H7 (cell line): ENCODE results near the gene AGFG2. TPM values are rescaled to one million over a fixed set of nuclear protein-coding genes. Genes with fewer than 3 reads are reported as not detected.

Source experiments
- DNase-seq: peaks from one replicate; pipeline ENCODE4 v3.0.0; 2012
- H3K27me3 ChIP-seq: 2 replicates; pipeline ENCODE4 v1.6.0; 2011; ENCODE audit warnings: mild to moderate bottlenecking, low read length; ENCODE audit not compliant: control insufficient read depth, insufficient read depth
- H3K36me3 ChIP-seq: replicated peaks from 2 replicates; pipeline ENCODE4 v1.5.1; 2011; ENCODE audit warnings: low read length; ENCODE audit not compliant: control insufficient read depth, insufficient read depth
- H3K4me3 ChIP-seq: 2 replicates; pipeline ENCODE4 v1.5.1; 2011; ENCODE audit warnings: low read depth, mild to moderate bottlenecking, control low read depth, low read length, moderate library complexity; ENCODE audit not compliant: insufficient read depth
- total RNA-seq: library from RNA; depleted of rRNA; stranded (reverse); fragments of >200 nt; shearing (Covaris generic); gene quantifications from 2 replicates; pipeline ENCODE4 v1.2.3, GENCODE V29; 2014

AGFG2 gene
- total RNA-seq, 1 experiment from 2014 or later: 4.9 TPM

DNA sequence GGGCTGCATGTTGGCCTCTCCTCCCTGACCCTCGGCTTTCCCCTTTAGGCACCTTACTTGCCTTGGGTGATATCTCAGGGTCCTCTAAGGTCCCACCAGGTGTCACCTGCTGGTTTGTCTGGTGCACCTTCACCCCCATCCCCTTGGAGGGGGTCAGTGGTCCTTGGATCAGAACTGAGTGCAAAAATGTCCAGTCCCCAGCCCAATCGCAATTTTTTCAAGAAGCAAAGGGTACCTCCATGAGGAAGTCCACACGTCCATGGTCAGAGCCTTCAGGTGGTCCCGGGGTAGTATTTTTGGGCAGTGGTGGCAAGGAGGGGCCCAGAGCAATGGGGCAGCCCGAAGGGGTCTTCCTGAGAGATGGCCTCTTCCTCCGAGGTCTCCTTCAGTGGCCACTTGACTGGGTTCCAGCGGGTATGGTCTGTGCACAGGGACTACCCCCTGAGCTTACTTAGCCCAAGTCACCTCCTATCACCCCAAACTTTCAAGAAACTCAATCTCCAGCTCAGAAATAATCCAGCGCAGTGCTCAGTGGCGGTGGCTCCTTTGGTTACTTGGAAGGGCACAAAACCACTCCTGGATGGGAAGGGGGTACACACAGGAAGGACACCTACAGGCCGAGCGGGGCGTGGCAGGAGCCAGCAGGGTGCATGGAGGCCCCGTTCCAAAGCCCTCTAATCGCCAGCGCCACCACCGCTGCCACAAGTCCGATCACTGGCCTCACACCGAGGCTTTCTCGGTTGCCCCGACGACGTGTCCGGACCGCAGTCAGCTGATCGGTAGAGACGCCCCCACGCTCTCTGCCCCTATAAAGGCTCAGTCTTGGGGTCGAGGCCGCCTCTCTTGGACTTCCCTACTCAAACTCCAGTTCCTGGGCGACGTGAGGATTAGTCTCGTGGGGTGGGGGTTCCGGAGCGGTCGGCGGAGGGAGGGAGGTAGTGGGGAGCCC, 30.2 kb downstream of the AGFG2 start:
- Histone ChIP-seq H3K36me3 (no peaks in the 10 kb centered on the region; the same call in 1 of the 2 replicates), H3K27me3 (peaks cover 5% of the 10 kb centered on the region), H3K4me3 (peak overlapping the region; percentile 63)
- DNase-seq: peak; percentile 91

DNA sequence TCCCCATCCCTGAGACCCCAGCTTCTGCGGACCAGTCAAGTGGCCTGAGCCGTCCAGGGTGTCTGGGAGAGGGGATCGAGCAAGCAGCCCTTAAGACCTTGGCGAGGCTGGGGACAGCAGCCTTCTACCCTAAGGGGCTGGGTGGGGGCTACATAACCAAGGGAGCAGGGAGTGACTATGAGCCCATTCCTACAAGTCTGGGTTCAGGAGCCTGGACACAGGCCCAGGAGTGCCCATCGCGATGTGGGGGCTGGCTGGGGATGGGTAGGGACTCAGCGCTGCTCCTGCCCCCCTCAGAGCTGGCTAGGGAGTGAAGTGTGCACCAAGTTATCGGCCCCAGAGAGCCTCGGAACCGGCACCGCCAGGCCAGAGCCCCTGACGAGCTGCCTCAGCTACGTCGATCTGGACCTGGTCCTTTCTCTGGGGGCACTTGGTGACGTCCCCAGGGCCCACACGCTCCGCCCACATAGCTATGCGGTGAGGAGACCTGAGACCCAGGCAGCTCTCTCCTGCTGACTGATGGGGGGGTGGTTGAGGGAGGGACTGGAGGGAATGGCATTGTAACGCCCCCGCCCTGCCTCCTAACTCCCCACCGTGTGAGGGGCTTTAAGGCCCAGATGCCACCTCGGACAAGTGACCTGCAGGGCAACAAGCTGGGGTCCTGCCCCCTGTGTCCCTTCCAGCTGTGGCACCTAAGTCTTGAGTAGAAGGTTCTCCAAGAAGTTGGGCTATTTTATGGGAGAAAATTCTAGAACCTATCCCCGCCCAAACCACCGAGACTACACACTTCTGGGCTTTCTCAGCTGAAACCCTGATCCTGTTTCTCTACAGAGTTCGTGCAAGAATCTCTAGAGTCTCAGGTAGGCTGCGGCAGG, 32.2 kb downstream of the AGFG2 start:
- Histone ChIP-seq H3K27me3 (peaks cover 5% of the 10 kb centered on the region), H3K36me3 (peaks cover 2% of the 10 kb centered on the region; the same call in 1 of the 2 replicates), H3K4me3 (no peak overlapping the region)
- peak; percentile 78 for DNase-seq

DNA sequence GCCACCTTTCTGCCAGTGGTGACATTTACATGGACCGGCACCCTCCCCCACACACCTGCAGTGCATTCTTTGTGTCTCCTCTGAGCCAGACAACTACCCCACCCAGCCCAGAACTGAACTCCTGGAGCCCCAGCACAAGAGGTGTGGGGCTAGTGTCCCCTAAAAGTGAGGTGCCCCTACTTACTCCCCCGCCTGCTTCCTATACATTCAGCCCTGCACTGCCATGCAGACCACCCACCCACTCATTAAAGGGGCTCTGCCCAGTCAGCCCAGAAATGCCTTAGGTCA, 32.8 kb downstream of the AGFG2 start:
- Histone ChIP-seq H3K36me3 (peaks cover 5% of the 10 kb centered on the region; the same call in 1 of the 2 replicates), H3K4me3 (no peak overlapping the region), H3K27me3 (peaks cover 5% of the 10 kb centered on the region)
- DNase-seq: peak; percentile 50

DNA sequence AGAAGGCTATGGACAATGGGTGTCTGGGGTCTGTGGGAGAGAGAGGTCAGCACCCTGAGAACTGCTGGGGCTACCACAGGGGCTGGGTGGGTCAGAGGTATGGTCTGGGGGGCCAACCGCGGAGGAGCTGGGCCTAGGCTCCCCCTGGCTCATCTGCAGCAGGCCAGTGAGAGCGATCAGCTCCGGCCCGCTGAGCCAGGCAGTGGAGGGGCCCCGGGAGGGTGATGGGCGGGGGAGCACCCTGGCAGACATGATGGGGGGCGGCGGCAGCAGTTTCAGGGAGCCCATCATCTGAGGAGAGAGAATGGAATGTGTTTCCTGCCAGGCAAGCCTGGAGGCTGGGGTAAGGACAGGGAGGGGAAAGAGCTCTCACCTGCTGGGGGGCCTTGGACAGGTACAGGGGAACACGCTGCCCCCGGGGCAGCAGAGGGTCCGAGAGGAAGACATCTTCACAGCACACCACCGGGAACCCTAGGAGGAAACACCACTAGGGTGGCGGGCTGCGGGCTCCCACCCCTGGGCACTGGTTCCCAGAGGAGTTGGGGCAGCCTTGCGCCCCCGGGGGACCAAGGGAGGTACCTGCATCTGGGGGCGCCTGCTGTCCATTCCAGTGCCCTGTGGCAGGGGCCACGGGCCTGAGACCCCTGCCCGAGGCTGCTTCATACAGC, 33.4 kb downstream of the AGFG2 start:
- Histone ChIP-seq H3K36me3 (peaks cover 5% of the 10 kb centered on the region; the same call in 1 of the 2 replicates), H3K4me3 (no peak overlapping the region)

DNA sequence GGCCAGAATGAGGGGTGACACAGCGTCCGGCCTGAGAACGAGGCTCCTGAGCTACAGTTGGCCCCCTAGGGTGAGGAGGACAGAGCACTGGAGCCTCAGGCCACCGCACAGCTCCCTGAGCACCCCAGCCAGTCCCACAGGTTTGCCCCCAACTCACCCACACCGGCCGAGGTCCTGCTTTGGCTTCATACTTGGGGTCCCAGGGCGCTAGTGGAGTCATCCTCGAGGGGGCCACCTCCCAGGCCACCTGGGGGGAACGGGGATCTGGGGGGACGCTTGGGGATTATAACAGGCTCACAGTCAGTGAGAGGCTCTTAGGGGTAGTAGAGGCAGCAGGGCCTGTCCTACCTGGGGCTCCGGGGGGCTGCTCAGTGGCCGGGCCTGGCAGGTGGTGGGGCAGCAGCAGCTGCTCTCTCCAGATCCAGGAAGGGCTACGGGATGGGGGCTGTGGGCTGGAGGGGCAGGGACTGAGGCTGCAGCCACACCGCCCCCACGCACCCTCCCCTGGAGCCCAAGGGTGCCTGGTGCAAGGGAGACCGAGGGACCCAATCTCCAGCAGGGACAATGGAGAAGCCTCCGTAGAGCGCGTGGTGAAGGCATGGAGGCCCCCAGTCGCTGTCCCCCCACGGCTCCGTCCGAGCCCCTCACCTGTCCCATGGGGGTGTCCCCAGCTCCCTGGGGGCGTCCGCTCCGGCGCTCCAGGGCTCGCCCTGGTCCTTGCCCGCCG, 34.1 kb downstream of the AGFG2 start:
- Histone ChIP-seq H3K27me3 (peaks cover 5% of the 10 kb centered on the region), H3K4me3 (no peak overlapping the region), H3K36me3 (peaks cover 5% of the 10 kb centered on the region)
- no peak for DNase-seq

More for the DNA sequence above, 33.4 kb downstream of the AGFG2 start:
- DNase-seq: peak; percentile 59
- peaks cover 5% of the 10 kb centered on the region for H3K27me3 ChIP-seq

DNA sequence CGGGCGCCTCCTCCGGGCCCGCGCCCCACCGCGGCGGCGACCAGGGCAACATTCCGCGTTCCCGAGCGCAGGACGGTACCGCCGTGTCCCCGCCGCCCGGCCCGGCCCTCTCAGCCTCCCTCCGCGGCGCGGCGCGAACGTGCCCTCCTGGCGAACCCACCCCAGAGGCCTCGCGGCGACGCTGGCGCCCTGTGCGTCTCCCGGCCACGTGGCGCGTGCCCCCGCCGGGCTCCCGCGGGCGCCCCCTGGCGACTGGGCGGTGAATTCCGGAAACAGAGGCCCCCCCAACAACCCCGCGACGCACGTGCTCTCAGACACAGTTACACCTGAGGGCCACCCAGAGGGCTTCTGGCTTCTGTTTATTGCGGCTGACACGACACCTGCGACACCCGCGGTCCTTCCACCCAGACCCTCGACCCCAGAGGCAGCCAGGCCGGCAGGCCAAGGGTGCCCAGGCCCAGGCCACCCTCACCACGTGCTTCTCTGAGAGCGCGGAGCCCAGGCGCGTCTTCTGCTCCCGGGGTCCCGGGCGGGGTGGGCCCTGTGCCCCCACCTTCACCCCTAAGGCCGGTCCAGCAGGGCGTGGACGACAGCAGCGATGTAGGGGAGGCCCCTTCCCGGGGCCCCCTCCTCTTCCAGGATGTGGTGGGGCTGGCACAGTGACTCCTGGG, 34.8 kb downstream of the AGFG2 start, which contains the start of gene SAP25:
Gene SAP25, minus strand, starts transcription at position 210 of the 671 bp plus-strand sequence. Its CDS starts 158 bp downstream, at position 52.
- H3K36me3 ChIP-seq: peaks cover 5% of the 10 kb centered on the region
- no peak within 1 kb of the TSS for H3K4me3 ChIP-seq
- peak; percentile 92 for DNase-seq
- H3K27me3 ChIP-seq: peaks cover 5% of the 10 kb centered on the region

DNA sequence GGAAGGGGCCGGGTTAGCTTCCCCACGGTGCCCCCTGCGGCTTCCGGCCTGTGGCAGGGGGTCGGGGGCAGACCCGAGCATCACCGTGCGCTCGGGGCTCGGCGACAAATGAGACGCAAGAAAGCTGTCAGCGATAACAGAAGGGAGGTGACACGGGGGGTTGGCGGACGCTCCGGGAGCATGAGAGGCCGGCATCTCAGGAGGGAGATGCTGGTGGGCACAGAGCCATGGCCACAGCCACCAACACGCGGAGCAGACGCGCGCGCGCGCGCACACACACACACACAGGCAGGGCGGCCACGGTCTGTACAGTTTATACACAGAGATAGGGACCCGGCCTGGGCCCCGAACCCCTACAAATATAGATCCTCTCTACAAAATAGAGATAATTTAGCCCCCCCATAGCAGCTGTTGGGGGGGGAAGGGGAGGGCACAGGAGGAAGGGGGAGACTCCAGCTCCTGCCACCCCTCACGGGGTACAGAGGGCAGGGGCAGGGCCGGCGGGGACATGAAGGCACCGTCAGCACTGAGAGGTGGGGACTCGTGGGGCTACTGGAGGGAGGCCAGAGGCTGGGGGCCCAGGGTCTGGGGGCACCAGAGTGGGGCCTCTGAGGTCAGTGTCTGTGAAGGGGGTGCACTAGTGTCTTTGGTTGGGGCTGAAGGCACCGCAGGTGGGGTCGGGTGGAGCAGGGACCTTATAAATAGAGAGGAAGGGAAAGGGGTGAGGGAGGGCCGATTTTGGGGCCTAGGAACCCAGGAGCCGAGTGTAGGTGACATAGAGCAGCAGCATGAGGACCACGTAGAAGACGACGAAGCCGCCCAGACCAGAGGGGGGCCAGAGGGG, 35.6 kb downstream of the AGFG2 start:
- Histone ChIP-seq H3K4me3 (no peak overlapping the region), H3K36me3 (peaks cover 7% of the 10 kb centered on the region), H3K27me3 (peaks cover 3% of the 10 kb centered on the region; the same call in 1 of the 2 replicates)
- peak; percentile 35 for DNase-seq

DNA sequence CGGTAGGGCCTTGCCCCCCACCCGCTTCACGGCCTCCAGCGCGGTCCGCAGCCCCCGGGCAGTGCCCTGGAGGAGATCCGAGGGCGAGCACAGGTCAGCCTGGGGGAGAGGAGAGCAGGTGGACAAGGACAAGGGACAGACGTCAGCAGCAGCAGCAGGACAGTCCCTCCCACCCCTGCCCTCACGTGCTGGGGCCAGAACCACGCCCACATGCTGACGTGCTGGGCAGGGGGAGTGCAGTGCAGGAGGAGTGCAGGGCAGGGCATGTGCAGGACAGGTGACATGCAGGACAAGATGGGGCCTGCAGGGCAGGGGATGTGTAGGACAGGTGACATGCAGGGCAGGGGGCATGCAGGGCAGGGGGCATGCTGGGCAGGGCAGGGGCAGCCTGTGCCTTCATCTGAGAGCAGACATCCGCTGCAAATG, 36.2 kb downstream of the AGFG2 start:
- Histone ChIP-seq H3K36me3 (peaks cover 11% of the 10 kb centered on the region), H3K4me3 (no peak overlapping the region), H3K27me3 (peaks cover under 1% of the 10 kb centered on the region; the same call in 1 of the 2 replicates)
- DNase-seq: peak; percentile 40

DNA sequence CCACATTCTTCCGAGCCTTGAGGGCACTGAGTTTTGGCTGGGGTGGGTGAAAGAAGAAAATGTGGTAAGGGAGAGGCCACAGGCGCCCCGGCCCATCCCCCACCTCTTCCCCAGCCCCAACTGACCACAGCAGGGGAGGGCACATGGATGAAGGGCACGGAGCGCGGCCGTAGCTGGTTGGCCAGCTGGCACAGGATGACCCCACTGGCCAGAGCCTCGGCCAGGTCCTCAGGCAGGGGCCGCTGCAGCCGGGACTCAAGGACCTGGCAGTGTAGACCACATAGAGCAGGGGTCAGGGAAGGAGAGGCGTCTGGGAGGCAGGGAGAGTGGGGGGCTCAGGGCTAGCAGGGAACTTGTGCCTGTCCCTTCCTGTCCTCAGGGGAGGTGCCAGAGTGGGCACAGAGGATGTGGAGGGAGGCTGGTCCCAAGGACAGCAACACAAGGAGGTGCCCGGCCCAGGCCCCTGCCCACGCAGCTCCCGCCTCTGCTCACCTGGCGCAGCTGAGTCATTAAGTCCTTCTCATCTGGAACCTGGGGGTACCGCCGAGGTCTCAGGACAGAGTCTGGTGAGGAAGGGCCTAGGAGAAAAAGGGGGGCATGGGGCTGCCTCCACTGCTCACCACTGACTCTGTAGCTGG, 36.9 kb downstream of the AGFG2 start:
- DNase-seq: peak; percentile 27
- Histone ChIP-seq H3K27me3 (no peaks in the 10 kb centered on the region; the same call in 1 of the 2 replicates), H3K36me3 (peaks cover 15% of the 10 kb centered on the region), H3K4me3 (no peak overlapping the region)

DNA sequence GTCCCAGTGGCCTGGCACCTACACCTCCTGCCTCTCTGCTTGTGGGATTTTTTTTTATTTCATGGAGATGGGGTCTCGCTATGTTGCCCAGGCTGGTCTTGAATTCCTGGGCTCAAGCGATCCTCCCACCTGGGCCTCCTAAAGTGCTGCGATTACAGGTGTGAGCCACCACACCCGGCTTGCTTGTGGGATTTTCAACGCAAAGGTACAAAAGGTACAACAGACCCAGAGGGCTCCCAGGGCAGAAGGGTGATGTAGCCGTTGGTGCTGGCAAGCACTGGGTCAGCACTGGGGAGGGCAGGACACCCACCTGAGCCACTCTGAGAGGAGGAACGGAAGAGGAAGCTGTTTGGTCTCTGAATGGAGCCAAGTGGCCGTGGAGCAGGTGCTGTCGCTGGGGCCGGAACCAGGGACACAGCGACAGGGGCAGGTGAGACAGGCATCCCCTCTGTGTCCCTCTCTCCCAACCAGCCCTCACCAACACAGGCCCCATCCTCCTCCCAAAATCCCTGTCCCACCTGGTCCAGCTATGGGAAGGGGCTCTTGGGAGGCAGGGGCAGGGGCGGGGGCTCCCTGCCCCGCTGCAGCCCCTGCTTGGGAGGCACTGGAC, 37.5 kb downstream of the AGFG2 start:
- no peaks in the 10 kb centered on the region for H3K27me3 ChIP-seq
- H3K4me3 ChIP-seq: no peak overlapping the region
- no peak for DNase-seq
- peaks cover 20% of the 10 kb centered on the region for H3K36me3 ChIP-seq

DNA sequence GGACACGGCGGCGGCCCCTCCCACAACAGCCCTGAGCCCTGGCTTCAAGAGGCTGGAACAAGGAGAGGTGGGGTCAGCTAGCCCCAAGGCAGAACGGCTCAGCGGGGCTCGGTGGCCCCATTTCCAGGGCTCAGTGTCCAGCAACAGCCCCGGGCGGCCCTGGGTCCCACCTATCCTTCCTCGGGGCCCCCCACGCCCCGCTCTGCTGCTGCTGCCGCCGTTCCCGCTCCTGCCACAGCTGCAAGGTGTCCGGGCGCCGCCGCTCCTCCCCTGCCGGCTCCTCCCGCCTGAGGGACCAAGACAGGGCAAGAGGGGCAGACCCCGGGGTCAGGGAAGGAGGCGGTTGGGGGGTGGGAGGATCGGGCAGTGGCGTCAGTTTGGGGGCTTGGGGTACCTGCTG, 38.1 kb downstream of the AGFG2 start:
- Histone ChIP-seq H3K4me3 (no peak overlapping the region), H3K36me3 (peaks cover 24% of the 10 kb centered on the region), H3K27me3 (no peaks in the 10 kb centered on the region)
- no peak for DNase-seq

DNA sequence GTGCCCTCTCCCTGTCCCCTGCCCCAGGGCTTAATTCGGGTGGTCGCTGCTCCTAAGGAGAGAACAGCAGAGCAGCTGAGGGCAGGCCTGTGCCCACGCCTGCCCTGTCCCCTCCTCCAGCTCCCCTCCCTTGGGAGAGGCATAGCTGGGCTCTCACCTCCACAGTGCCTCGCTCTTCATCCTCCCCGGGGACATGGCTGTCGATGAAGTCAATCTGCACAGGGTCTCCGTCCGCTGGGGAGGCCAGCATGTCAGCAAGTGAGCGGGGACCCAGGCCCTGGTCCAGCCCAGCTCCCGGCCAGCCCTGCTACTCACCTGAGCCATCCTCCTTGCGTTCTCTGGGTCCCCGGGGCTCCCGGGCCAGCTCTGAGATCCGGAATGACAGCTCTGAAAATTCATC, 38.5 kb downstream of the AGFG2 start:
- peak; percentile 29 for DNase-seq
- Histone ChIP-seq H3K4me3 (no peak overlapping the region), H3K36me3 (peaks cover 25% of the 10 kb centered on the region), H3K27me3 (no peaks in the 10 kb centered on the region)
